DOHH2 (cell line): ENCODE measurements around the gene SLCO2A1.

Experiments
- H3F3A ChIP-seq: fragments of 200-600 bp; sonication (generic), shearing (Covaris generic); 2 replicates; pipeline ENCODE4 v1.6.0; 2016; ENCODE audit warnings: antibody characterized with exemption, mild to moderate bottlenecking; ENCODE audit not compliant: control insufficient read depth, insufficient read depth
- H3K27ac ChIP-seq: fragments of 200-600 bp; sonication (generic); 2 replicates; pipeline ENCODE4 v1.5.1; 2014; ENCODE audit warnings: low read depth, mild to moderate bottlenecking, low read length, moderate library complexity
- H3K27me3 ChIP-seq: fragments of 200-600 bp; sonication (generic); 2 replicates; pipeline ENCODE4 v1.6.1; 2014; ENCODE audit warnings: mild to moderate bottlenecking, low read length, mixed read lengths; ENCODE audit not compliant: control insufficient read depth
- H3K36me3 ChIP-seq: fragments of 200-600 bp; sonication (generic); 2 replicates; pipeline ENCODE4 v1.6.1; 2014; ENCODE audit warnings: mild to moderate bottlenecking, low read length, moderate library complexity, mixed read lengths; ENCODE audit not compliant: control insufficient read depth
- H3K4me1 ChIP-seq: fragments of 200-600 bp; sonication (generic); 2 replicates; pipeline ENCODE4 v1.6.1; 2014; ENCODE audit warnings: mild to moderate bottlenecking, low read length, mixed read lengths; ENCODE audit not compliant: control insufficient read depth
- H3K4me2 ChIP-seq: fragments of 200-600 bp; sonication (generic); 2 replicates; pipeline ENCODE4 v1.6.0; 2014; ENCODE audit warnings: mild to moderate bottlenecking, low read length, moderate library complexity
- H3K4me3 ChIP-seq: fragments of 200-600 bp; sonication (generic); 2 replicates; pipeline ENCODE4 v1.5.1; 2014; ENCODE audit warnings: mild to moderate bottlenecking, low read length, mixed read lengths
- H3K79me2 ChIP-seq: fragments of 200-600 bp; sonication (generic); 2 replicates; pipeline ENCODE4 v1.6.1; 2014; ENCODE audit warnings: mild to moderate bottlenecking, low read length, mixed read lengths; ENCODE audit not compliant: control insufficient read depth
- H3K9me2 ChIP-seq: fragments of 200-600 bp; sonication (generic); replicated peaks from 2 replicates; pipeline ENCODE4 v1.6.1; 2014; ENCODE audit warnings: mild to moderate bottlenecking, low read length, mixed read lengths; ENCODE audit not compliant: control insufficient read depth
- H3K9me3 ChIP-seq: fragments of 200-600 bp; sonication (generic); 2 replicates; pipeline ENCODE4 v1.6.1; 2014; ENCODE audit warnings: antibody characterized with exemption, low read length, mixed read lengths; ENCODE audit not compliant: control insufficient read depth, insufficient read depth
- H4K20me1 ChIP-seq: fragments of 200-600 bp; sonication (generic); 2 replicates; pipeline ENCODE4 v1.6.0; 2014; ENCODE audit warnings: low read depth, mild to moderate bottlenecking, antibody characterized with exemption, low read length, moderate library complexity; ENCODE audit not compliant: control insufficient read depth, insufficient read depth
- EZH2phosphoT487 ChIP-seq: fragments of 200-600 bp; sonication (generic); IDR thresholded peaks from 2 replicates; pipeline ENCODE4 v1.6.1; 2017; ENCODE audit warnings: borderline replicate concordance, mild to moderate bottlenecking, antibody characterized with exemption, low read length, moderate library complexity, mixed read lengths
- TF ChIP-seq, protein P1 (sequence below): fragments of 200-600 bp; sonication (generic); IDR thresholded peaks from one replicate; pipeline ENCODE4 v1.5.1; 2014; ENCODE audit warnings: antibody characterized with exemption, mild to moderate bottlenecking, low read depth, low read length; ENCODE audit not compliant: poor library complexity, severe bottlenecking

The SLCO2A1 gene

DNA sequence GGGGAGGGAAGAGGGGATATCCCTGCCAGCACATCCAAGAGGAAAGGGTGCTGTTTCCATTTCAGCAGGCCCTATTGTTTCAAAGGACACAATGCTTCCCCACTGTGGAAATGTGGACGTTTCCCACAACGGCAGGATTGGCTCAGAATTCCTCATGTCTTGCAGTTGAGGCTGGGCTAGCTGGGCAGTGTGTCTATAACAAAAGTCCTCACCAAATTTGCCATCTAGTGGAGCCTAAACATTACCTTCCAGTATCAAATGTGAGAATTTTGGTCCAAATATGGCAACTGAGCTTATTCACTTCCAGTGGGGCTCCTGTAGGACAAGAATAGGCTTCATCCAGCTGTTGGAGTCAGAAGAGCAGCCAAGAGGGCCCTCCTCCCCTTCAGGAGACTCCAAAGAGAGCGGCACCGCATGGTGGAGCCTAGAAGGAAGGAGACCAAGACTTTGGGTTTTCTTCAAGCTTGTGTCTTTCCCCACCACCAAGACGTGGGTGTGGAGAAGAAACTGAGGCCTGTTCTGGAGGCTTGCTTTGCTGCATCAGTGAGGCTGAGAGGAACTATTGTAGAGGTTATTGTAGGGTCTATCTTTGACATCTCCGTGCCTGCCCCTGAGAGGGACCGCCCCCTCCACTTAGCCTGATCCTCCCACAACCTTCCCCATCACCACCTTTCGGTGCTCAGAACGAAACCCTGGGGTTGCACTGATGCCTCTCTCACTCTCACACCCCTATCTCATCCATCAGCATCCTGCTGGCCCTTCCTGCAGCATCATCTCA, 45.3 kb upstream of the SLCO2A1 start:
- Histone ChIP-seq H3K27ac (no peak overlapping the region), H3K4me1 (no peaks in the 10 kb centered on the region), H3K4me2 (no peak overlapping the region), H3K4me3 (no peak overlapping the region), H3K9me3 (no peaks in the 10 kb centered on the region), H3K36me3 (no peaks in the 10 kb centered on the region), H4K20me1 (no peaks in the 10 kb centered on the region), H3F3A (no peaks in the 10 kb centered on the region), H3K27me3 (no peaks in the 10 kb centered on the region), H3K79me2 (no peaks in the 10 kb centered on the region), H3K9me2 (no peaks in the 10 kb centered on the region)
- no peak for TF ChIP-seq EZH2phosphoT487
- TF ChIP-seq, protein P1, sequence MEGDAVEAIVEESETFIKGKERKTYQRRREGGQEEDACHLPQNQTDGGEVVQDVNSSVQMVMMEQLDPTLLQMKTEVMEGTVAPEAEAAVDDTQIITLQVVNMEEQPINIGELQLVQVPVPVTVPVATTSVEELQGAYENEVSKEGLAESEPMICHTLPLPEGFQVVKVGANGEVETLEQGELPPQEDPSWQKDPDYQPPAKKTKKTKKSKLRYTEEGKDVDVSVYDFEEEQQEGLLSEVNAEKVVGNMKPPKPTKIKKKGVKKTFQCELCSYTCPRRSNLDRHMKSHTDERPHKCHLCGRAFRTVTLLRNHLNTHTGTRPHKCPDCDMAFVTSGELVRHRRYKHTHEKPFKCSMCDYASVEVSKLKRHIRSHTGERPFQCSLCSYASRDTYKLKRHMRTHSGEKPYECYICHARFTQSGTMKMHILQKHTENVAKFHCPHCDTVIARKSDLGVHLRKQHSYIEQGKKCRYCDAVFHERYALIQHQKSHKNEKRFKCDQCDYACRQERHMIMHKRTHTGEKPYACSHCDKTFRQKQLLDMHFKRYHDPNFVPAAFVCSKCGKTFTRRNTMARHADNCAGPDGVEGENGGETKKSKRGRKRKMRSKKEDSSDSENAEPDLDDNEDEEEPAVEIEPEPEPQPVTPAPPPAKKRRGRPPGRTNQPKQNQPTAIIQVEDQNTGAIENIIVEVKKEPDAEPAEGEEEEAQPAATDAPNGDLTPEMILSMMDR = no peak

DNA sequence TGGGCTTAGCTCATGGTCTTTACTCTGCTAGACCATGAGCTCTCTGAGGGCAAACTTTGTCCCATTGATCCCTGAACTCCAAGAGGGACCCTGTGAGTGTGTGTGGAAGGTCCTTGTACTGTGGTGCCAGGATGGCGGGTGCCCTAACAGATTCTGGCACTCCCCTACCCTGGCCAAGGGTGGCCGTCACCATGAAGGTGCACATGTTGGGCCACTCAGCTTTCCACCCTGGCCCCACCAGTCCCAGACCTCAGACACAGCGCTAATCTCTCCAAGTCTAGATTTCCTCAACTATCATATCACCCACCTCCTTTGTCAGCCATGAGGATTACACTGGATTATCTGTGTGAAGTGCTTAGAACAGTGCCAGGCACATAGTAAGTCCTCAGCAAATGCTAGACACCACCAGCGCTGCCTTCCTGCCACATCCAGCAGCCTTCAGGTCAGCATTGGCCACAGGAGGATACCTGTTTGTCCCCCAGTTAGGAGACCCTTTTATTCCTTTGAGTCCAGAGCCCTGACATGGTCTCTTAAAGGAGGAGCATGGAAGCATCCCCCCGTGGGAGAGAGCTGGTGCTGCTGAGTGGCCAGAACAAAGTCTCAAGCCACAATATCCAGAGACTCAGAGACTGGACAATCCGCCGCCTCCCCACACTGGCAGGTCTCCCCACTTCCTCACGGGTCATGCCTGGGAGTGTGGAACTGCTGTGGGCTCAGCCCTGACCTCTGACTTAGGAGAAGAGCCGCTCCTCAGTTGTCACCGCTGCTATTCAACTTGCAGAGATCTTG, 44.5 kb upstream of the SLCO2A1 start:
- Histone ChIP-seq H3K36me3 (no peaks in the 10 kb centered on the region), H3K9me2 (no peaks in the 10 kb centered on the region), H3K4me3 (no peak overlapping the region), H3K4me1 (no peaks in the 10 kb centered on the region), H3K9me3 (no peaks in the 10 kb centered on the region), H3K4me2 (no peak overlapping the region), H3K79me2 (no peaks in the 10 kb centered on the region), H3K27me3 (no peaks in the 10 kb centered on the region), H3K27ac (no peak overlapping the region), H4K20me1 (no peaks in the 10 kb centered on the region), H3F3A (no peaks in the 10 kb centered on the region)
- no peak for TF ChIP-seq EZH2phosphoT487
- TF ChIP-seq, protein P1 = no peak

DNA sequence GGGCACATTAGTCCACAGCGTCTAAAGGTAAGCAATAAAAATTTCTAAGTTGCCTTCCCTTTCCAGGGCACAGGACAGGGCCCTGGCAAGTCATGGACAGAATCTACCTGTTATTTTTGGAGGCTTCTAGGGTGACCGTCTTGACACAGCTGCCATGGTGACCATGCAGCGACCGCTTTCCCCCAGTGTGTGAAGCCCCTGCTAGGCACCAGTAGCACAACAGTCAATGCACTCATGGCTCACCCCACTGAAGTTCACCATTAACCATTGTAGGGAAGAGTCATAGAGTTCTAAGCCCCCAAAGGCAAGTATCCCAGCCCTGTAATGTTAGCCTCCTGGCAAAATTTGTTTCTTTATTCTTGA, 43.8 kb upstream of the SLCO2A1 start:
- Histone ChIP-seq H4K20me1 (no peaks in the 10 kb centered on the region), H3K9me3 (no peaks in the 10 kb centered on the region), H3K36me3 (no peaks in the 10 kb centered on the region), H3K9me2 (no peaks in the 10 kb centered on the region), H3K27me3 (no peaks in the 10 kb centered on the region), H3F3A (no peaks in the 10 kb centered on the region), H3K4me1 (no peaks in the 10 kb centered on the region), H3K4me2 (no peak overlapping the region), H3K27ac (no peak overlapping the region), H3K79me2 (no peaks in the 10 kb centered on the region), H3K4me3 (no peak overlapping the region)
- TF ChIP-seq EZH2phosphoT487 = no peak
- TF ChIP-seq, protein P1 = no peak
